Activated T-cell treated with anti-CD3 and anti-CD28 coated beads for 4 hours (primary cell): ENCODE measurements around the gene FHIP1A.
A peak's percentile ranks its signal among the peaks of the same experiment; 100 is the strongest.
"Not testable (repeated sequence)": the region's sequence is repeated elsewhere in the genome, so short reads cannot be mapped to it uniquely, and the experiment has no call there.

Experiments
- DNase-seq: peaks from one replicate; pipeline ENCODE4 v3.0.0-alpha.2; 2020

Gene FHIP1A

GRCh38 chr4:151408630-151409469 lies at the start of gene FHIP1A:
Gene FHIP1A (plus strand): TSS chr4:151409176. CDS start chr4:151566260, 157,084 bp downstream.
- peak; percentile 77 for DNase-seq

- no peak for DNase-seq
These were observed 49.4 kb upstream of the FHIP1A start for GRCh38 chr4:151359576-151359975.

GRCh38 chr4:151361126-151361525 lies 47.9 kb upstream of the FHIP1A start:
- DNase-seq: no peak

GRCh38 chr4:151361966-151362365 lies 47.0 kb upstream of the FHIP1A start:
- no peak for DNase-seq

- peak; percentile 69 for DNase-seq
These were observed 46.4 kb upstream of the FHIP1A start for GRCh38 chr4:151362404-151363164.

- no peak for DNase-seq
These were observed 32.4 kb upstream of the FHIP1A start for GRCh38 chr4:151376540-151376939.

- DNase-seq: no peak
These were observed 19.7 kb upstream of the FHIP1A start for GRCh38 chr4:151389311-151389710.

- not testable (repeated sequence) for DNase-seq
These were observed 19.2 kb upstream of the FHIP1A start for GRCh38 chr4:151389799-151390198.

GRCh38 chr4:151395873-151396272 lies 13.1 kb upstream of the FHIP1A start:
- no peak for DNase-seq

GRCh38 chr4:151400343-151400742 lies 8.6 kb upstream of the FHIP1A start:
- no peak for DNase-seq

- no peak for DNase-seq
These were observed 7.2 kb upstream of the FHIP1A start for GRCh38 chr4:151401739-151402138.

GRCh38 chr4:151402145-151402865 lies 6.7 kb upstream of the FHIP1A start:
- no peak for DNase-seq

GRCh38 chr4:151403656-151404055 lies 5.3 kb upstream of the FHIP1A start:
- no peak for DNase-seq

GRCh38 chr4:151404802-151405201 lies 4.2 kb upstream of the FHIP1A start:
- not testable (repeated sequence) for DNase-seq

GRCh38 chr4:151407018-151407417 lies 2.0 kb upstream of the FHIP1A start:
- no peak for DNase-seq

- DNase-seq: no peak
These were observed 1.3 kb upstream of the FHIP1A start for GRCh38 chr4:151407466-151408379.

- no peak for DNase-seq
These were observed 671 bp upstream of the FHIP1A start for GRCh38 chr4:151408380-151408629.

GRCh38 chr4:151409470-151410313 lies 716 bp downstream of the FHIP1A start:
- DNase-seq: peak; percentile 6

GRCh38 chr4:151415978-151416377 lies 7.0 kb downstream of the FHIP1A start:
- no peak for DNase-seq

- no peak for DNase-seq
These were observed 8.2 kb downstream of the FHIP1A start for GRCh38 chr4:151417164-151417571.

- no peak for DNase-seq
These were observed 8.9 kb downstream of the FHIP1A start for GRCh38 chr4:151417766-151418376.
